BE2C (cell line): ENCODE measurements around the gene DNMT1.
A peak's percentile ranks its signal among the peaks of the same experiment; 100 is the strongest.

Experiments used
- DNase-seq: peaks from one replicate; pipeline ENCODE4 v3.0.0-alpha.2; 2020
- H3K27me3 ChIP-seq: fragments of 250-450 bp; sonication (Bioruptor Pico); 2 replicates; pipeline ENCODE4 v1.5.1; 2020; ENCODE audit warnings: mild to moderate bottlenecking
- H3K36me3 ChIP-seq: fragments of 250-450 bp; sonication (Bioruptor Pico); 2 replicates; pipeline ENCODE4 v1.5.1; 2020; ENCODE audit warnings: mild to moderate bottlenecking
- H3K4me1 ChIP-seq: fragments of 250-450 bp; sonication (Bioruptor Pico); 2 replicates; pipeline ENCODE4 v1.5.1; 2020
- H3K4me3 ChIP-seq: 2 replicates; pipeline ENCODE4 v1.5.1; 2011; ENCODE audit warnings: low read depth, low read length
- H3K9me3 ChIP-seq: fragments of 250-450 bp; sonication (Bioruptor Pico); 2 replicates; pipeline ENCODE4 v1.5.1; 2020
- CTCF ChIP-seq: IDR thresholded peaks from 2 replicates; pipeline ENCODE4 v1.5.1; 2012; ENCODE audit warnings: mild to moderate bottlenecking, low read depth, low read length

Gene DNMT1

GRCh38 chr19:10143681-10144080 is 51.1 kb downstream of the DNMT1 start:
- Histone ChIP-seq H3K9me3 (no peaks in the 10 kb centered on the region), H3K4me1 (no peaks in the 10 kb centered on the region), H3K36me3 (peaks cover 94% of the 10 kb centered on the region), H3K4me3 (no peak overlapping the region), H3K27me3 (no peaks in the 10 kb centered on the region)
- no peak for TF ChIP-seq CTCF
- no peak for DNase-seq

DNA sequence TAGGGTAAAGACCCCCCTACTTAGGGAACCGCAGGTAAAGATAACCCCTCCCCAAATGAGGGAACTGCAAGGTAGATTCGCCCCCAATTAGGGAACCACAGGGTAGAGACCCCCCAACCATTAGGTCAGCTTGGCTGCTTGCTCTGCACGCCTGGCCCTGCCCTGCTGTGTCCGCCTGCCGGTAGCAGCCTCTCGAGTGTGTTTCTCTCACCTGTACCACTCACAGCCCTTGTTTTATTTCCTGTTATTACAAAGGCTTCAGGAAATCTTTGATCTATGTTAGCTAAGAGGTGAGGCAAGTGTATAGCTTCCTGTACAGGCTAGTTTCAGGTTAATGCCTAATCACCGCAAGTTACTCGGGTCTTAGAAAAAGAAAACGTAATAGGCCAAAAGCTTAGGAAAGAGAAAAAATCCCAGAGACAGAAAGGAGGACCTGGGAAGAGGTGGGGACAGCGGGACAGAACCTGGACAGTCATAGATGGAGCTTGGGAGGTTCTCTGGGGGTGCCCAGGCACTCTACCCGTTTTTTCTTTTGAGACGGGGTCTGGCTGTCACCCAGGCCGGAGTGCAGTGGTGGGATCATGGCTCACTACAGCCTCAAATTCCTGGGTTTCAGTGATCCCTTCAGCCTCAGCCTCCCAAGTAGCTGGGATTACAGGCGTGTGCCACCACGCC is 51.9 kb downstream of the DNMT1 start:
- Histone ChIP-seq H3K4me3 (no peak overlapping the region), H3K4me1 (no peaks in the 10 kb centered on the region), H3K36me3 (peaks cover 99% of the 10 kb centered on the region), H3K9me3 (no peaks in the 10 kb centered on the region), H3K27me3 (no peaks in the 10 kb centered on the region)
- no peak for TF ChIP-seq CTCF
- no peak for DNase-seq

GRCh38 chr19:10141973-10142372 is 52.8 kb downstream of the DNMT1 start:
- TF ChIP-seq CTCF = no peak
- no peaks in the 10 kb centered on the region for H3K9me3 ChIP-seq
- H3K36me3 ChIP-seq = peaks cover 100% of the 10 kb centered on the region
- H3K4me1 ChIP-seq = no peaks in the 10 kb centered on the region
- H3K4me3 ChIP-seq = no peak overlapping the region
- H3K27me3 ChIP-seq = no peaks in the 10 kb centered on the region
- no peak for DNase-seq

GRCh38 chr19:10141479-10141878 is 53.3 kb downstream of the DNMT1 start:
- H3K36me3 ChIP-seq = peaks cover 100% of the 10 kb centered on the region
- H3K4me3 ChIP-seq = no peak overlapping the region
- no peak for DNase-seq
- no peaks in the 10 kb centered on the region for H3K9me3 ChIP-seq
- H3K27me3 ChIP-seq = no peaks in the 10 kb centered on the region
- H3K4me1 ChIP-seq = no peaks in the 10 kb centered on the region
- TF ChIP-seq CTCF = no peak

DNA sequence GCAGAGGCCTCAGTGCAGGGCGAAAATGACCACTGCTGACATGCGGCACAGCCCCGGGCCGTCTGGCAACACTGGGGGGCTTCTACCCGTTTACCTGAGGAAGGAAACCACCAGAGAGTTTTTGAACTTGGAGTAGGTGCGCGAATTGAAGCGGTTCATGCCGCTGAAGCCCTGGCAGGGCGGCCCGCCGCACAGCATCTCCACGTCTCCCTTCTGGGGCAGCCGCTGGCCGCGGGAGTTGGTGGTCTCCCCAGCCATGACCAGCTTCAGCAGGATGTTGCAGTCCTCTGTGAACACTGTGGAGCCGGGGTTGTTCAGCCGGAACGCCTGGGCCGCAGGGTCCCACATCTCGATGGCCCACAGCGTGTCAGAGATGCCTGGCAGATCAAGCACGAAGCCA is 54.8 kb downstream of the DNMT1 start:
- no peak for TF ChIP-seq CTCF

GRCh38 chr19:10138879-10139795 is 55.6 kb downstream of the DNMT1 start:
- DNase-seq = peak; percentile 59
- no peak for TF ChIP-seq CTCF
- H3K4me1 ChIP-seq = no peaks in the 10 kb centered on the region

More for the DNA sequence above, 54.8 kb downstream of the DNMT1 start:
- DNase-seq = no peak
- H3K4me3 ChIP-seq = no peak overlapping the region
- no peaks in the 10 kb centered on the region for H3K4me1 ChIP-seq
- no peaks in the 10 kb centered on the region for H3K27me3 ChIP-seq
- H3K36me3 ChIP-seq = peaks cover 100% of the 10 kb centered on the region
- no peaks in the 10 kb centered on the region for H3K9me3 ChIP-seq

More at GRCh38 chr19:10138879-10139795, 55.6 kb downstream of the DNMT1 start:
- H3K36me3 ChIP-seq = peaks cover 97% of the 10 kb centered on the region
- H3K9me3 ChIP-seq = no peaks in the 10 kb centered on the region
- H3K27me3 ChIP-seq = no peaks in the 10 kb centered on the region
- H3K4me3 ChIP-seq = no peak overlapping the region
